SK-N-SH (cell line): ENCODE data around the gene SSRP1. TPM values are rescaled to one million over a fixed set of nuclear protein-coding genes. Genes with fewer than 3 reads are reported as not detected.

Experiments
- CTCF ChIA-PET: fragments of 300-600, 350-600 bp; formaldehyde crosslinking; extraction: SDS; loops from one replicate; lab custom pipeline; 2021; lab: Yijun Ruan, JAX
- POLR2A ChIA-PET: fragments of 350-600 bp; sonication (Branson Sonifier 250); formaldehyde crosslinking; extraction: SDS; loops from one replicate; lab custom pipeline; 2020; ENCODE audit warnings: antibody characterized with exemption, inconsistent platforms; lab: Yijun Ruan, JAX
- DNase-seq: peaks from one replicate; pipeline ENCODE4 v3.0.0; 2012
- H2AFZ ChIP-seq: fragments of 200-600 bp; sonication (generic); 2 replicates; pipeline ENCODE4 v1.8.1; 2016; ENCODE audit warnings: antibody characterized with exemption, mild to moderate bottlenecking, low read depth
- H3F3A ChIP-seq: fragments of 200-600 bp; sonication (generic); replicated peaks from 2 replicates; pipeline ENCODE3; 2016; ENCODE audit warnings: antibody characterized with exemption, mild to moderate bottlenecking; ENCODE audit not compliant: insufficient read depth
- H3K27ac ChIP-seq, 2 experiments: fragments of 200-500 bp in 1 of 2; fragments of 200-600 bp in 1 of 2; sonication (Bioruptor generic) in 1 of 2; sonication (generic), shearing (Covaris generic) in 1 of 2; 2 replicates each; pipeline versions ENCODE4 v1.5.1 to v1.6.1; 2014 to 2016; ENCODE audit warnings: low read depth in 2 of 2, inconsistent platforms in 1 of 2, low read length in 1 of 2, mild to moderate bottlenecking in 1 of 2, mixed read lengths in 1 of 2
- H3K27me3 ChIP-seq: fragments of 200-600 bp; sonication (generic), shearing (Covaris generic); 2 replicates; pipeline ENCODE4 v1.6.1; 2016; ENCODE audit warnings: mixed run types; ENCODE audit not compliant: insufficient read depth
- H3K36me3 ChIP-seq, 2 experiments: fragments of 200-500 bp in 1 of 2; fragments of 200-600 bp in 1 of 2; sonication (Bioruptor generic) in 1 of 2; sonication (generic) in 1 of 2; replicated peaks in 1 of 2; 2 replicates each; pipeline versions ENCODE3 to v1.5.1; 2014 to 2016; ENCODE audit warnings: low read length in 1 of 2, mild to moderate bottlenecking in 1 of 2; ENCODE audit not compliant: insufficient read depth in 2 of 2, control insufficient read depth in 1 of 2
- H3K4me1 ChIP-seq, 2 experiments: fragments of 200-500 bp in 1 of 2; fragments of 200-600 bp in 1 of 2; sonication (Bioruptor generic) in 1 of 2; sonication (generic), shearing (Covaris generic) in 1 of 2; 2 replicates each; pipeline versions ENCODE4 v1.5.1 to v1.6.1; 2014 to 2016; ENCODE audit warnings: low read depth in 1 of 2, low read length in 1 of 2, mixed run types in 1 of 2; ENCODE audit not compliant: insufficient read depth in 2 of 2, control insufficient read depth in 1 of 2
- H3K4me2 ChIP-seq: fragments of 200-600 bp; sonication (generic), shearing (Covaris generic); 2 replicates; pipeline ENCODE4 v1.6.1; 2017; ENCODE audit warnings: mixed run types
- H3K4me3 ChIP-seq, 2 experiments: fragments of 200-500 bp in 1 of 2; fragments of 200-600 bp in 1 of 2; sonication (Bioruptor generic) in 1 of 2; sonication (generic), shearing (Covaris generic) in 1 of 2; 2 replicates each; pipeline versions ENCODE4 v1.5.1 to v1.8.1; 2014 to 2016; ENCODE audit warnings: low read depth in 2 of 2, inconsistent platforms in 1 of 2, low read length in 1 of 2, mild to moderate bottlenecking in 1 of 2, mixed read lengths in 1 of 2, moderate library complexity in 1 of 2
- H3K79me2 ChIP-seq: fragments of 200-600 bp; sonication (generic); 2 replicates; pipeline ENCODE4 v1.8.1; 2017; ENCODE audit warnings: mild to moderate bottlenecking; ENCODE audit not compliant: insufficient read depth
- H3K9ac ChIP-seq: fragments of 200-600 bp; sonication (generic); 2 replicates; pipeline ENCODE4 v1.6.1; 2017; ENCODE audit warnings: mixed run types
- H3K9me2 ChIP-seq: fragments of 200-600 bp; sonication (generic); 2 replicates; pipeline ENCODE4 v1.6.1; 2017; ENCODE audit warnings: mixed run types
- H3K9me3 ChIP-seq: fragments of 200-600 bp; sonication (generic); 2 replicates; pipeline ENCODE4 v1.6.1; 2017; ENCODE audit warnings: mixed run types, mild to moderate bottlenecking, moderate library complexity
- H4K20me1 ChIP-seq: fragments of 200-600 bp; sonication (generic); 2 replicates; pipeline ENCODE4 v1.6.1; 2017; ENCODE audit warnings: mild to moderate bottlenecking, mixed run types; ENCODE audit not compliant: insufficient read depth
- GABPA ChIP-seq: IDR thresholded peaks from 2 replicates; pipeline ENCODE4 v1.4.0; 2012; ENCODE audit warnings: low read depth, mild to moderate bottlenecking
- JUND ChIP-seq: IDR thresholded peaks from 2 replicates; pipeline ENCODE4 v1.4.0; 2012
- MEF2A ChIP-seq: IDR thresholded peaks from 2 replicates; pipeline ENCODE4 v1.4.0; 2012; ENCODE audit warnings: low read depth, borderline replicate concordance
- MXI1 ChIP-seq: IDR thresholded peaks from 2 replicates; pipeline ENCODE4 v1.6.1; 2012; ENCODE audit warnings: mild to moderate bottlenecking, low read depth, low read length, improper control_type of control experiment
- PBX3 ChIP-seq: IDR thresholded peaks from 2 replicates; pipeline ENCODE4; 2012
- RAD21 ChIP-seq: IDR thresholded peaks from 2 replicates; pipeline ENCODE4 v1.6.1; 2012; ENCODE audit warnings: mild to moderate bottlenecking, low read length
- RCOR1 ChIP-seq: fragments of 150-350 bp; IDR thresholded peaks from 2 replicates; pipeline ENCODE4 v1.6.1; 2017; ENCODE audit warnings: antibody characterized with exemption, low read length
- SMC3 ChIP-seq: IDR thresholded peaks from 2 replicates; pipeline ENCODE4 v1.6.1; 2012; ENCODE audit warnings: low read depth, low read length, improper control_type of control experiment
- TAF1 ChIP-seq: IDR thresholded peaks from 2 replicates; pipeline ENCODE4 v1.6.1; 2012; ENCODE audit warnings: low read depth, mild to moderate bottlenecking, low read length, moderate library complexity, borderline replicate concordance
- WGBS: methylation state at CpG from one replicate; pipeline ENCODE4 v1.1.6; 2017; ENCODE audit warnings: low lambda C conversion rate; 5-methylcytosine and 5-hydroxymethylcytosine counted together
- polyA plus RNA-seq, 3 experiments: library from polyadenylated mRNA; depleted of rRNA; stranded (reverse); fragments of >200 nt; gene quantifications; 2 replicates each; pipeline ENCODE4 v1.2.3, GENCODE V29; 2012
- TF ChIP-seq, protein P1 (sequence below): fragments of 150-350 bp; IDR thresholded peaks from 2 replicates; pipeline ENCODE4 v1.6.1; 2017; ENCODE audit warnings: antibody characterized with exemption, low read length, low read depth, borderline replicate concordance
- TF ChIP-seq, protein P2 (sequence below): IDR thresholded peaks from 2 replicates; pipeline ENCODE4 v1.4.0; 2012; ENCODE audit warnings: low read depth
- TF ChIP-seq, protein P3 (sequence below): fragments of 200-600 bp; sonication (generic); IDR thresholded peaks from 2 replicates; pipeline ENCODE4 v1.6.1; 2017; ENCODE audit warnings: antibody characterized with exemption, mild to moderate bottlenecking, moderate library complexity
- TF ChIP-seq, protein P4 (sequence below): IDR thresholded peaks from 2 replicates; pipeline ENCODE4 v1.4.0; 2012; ENCODE audit warnings: low read depth, borderline replicate concordance
- TF ChIP-seq, protein P5 (sequence below): IDR thresholded peaks from 2 replicates; pipeline ENCODE4 v1.4.0; 2012; ENCODE audit warnings: low read depth, borderline replicate concordance

Gene SSRP1
- polyA plus RNA-seq, 1 of the 3 experiments (the other 2 are of a cell fraction): 137 TPM

DNA sequence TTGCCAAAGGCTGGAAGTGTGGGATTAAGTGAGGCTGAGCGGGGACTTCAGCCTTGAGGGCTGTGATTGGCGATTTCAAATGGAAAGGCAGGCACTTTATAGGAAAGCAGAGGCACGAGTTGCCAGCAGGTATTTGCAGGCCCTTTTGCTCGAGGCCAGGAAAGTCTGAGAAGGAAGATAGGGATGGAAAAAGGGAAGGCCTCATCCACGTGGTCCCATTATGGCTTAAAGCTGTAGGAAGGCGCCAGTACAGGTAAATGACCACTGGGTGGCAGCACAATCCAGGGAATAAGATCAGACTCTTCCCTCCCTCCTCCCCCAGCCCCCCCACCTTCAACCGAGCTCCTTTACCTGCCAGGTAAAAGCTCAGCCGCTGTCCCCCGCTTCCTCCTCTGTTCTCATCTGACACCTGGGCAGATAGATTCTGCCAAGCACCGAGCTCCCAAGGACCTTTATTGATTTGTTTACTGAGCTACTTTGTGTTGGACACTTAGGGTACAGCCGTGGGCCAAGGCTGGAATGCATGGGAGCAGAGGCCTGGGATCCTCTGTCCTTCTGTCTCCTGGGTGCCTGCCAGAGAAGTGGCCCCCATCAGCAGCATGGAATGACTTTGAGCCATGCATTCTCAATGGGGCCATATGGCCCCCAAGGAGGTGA is 10.0 kb upstream of the SSRP1 start:
- peak; percentile 86 for DNase-seq
- peak overlapping the region; percentile 33; the same call in 1 of the 2 replicates for H3K9ac ChIP-seq
- 28% methylated on average over 11 of the region's 11 CpGs for WGBS

More for the DNA sequence above, 10.0 kb upstream of the SSRP1 start:
- Histone ChIP-seq H3K27me3 (no peaks in the 10 kb centered on the region), H3K4me2 (no peak overlapping the region), H3K36me3 (no peaks in the 10 kb centered on the region), H3K9me2 (no peaks in the 10 kb centered on the region), H3K9me3 (no peaks in the 10 kb centered on the region)
- TF ChIP-seq, protein P1, sequence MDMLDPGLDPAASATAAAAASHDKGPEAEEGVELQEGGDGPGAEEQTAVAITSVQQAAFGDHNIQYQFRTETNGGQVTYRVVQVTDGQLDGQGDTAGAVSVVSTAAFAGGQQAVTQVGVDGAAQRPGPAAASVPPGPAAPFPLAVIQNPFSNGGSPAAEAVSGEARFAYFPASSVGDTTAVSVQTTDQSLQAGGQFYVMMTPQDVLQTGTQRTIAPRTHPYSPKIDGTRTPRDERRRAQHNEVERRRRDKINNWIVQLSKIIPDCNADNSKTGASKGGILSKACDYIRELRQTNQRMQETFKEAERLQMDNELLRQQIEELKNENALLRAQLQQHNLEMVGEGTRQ: no peak
- TF ChIP-seq RCOR1 (no peak), RAD21 (peak; percentile 75), SMC3 (peak; percentile 58), PBX3 (no peak), JUND (no peak), TAF1 (peak; percentile 21; the same call in 1 of the 2 replicates), MEF2A (no peak), MXI1 (peak; percentile 49; the same call in 1 of the 2 replicates), GABPA (no peak)
- TF ChIP-seq, protein P2, sequence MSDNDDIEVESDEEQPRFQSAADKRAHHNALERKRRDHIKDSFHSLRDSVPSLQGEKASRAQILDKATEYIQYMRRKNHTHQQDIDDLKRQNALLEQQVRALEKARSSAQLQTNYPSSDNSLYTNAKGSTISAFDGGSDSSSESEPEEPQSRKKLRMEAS: peak; percentile 91
- TF ChIP-seq, protein P3, sequence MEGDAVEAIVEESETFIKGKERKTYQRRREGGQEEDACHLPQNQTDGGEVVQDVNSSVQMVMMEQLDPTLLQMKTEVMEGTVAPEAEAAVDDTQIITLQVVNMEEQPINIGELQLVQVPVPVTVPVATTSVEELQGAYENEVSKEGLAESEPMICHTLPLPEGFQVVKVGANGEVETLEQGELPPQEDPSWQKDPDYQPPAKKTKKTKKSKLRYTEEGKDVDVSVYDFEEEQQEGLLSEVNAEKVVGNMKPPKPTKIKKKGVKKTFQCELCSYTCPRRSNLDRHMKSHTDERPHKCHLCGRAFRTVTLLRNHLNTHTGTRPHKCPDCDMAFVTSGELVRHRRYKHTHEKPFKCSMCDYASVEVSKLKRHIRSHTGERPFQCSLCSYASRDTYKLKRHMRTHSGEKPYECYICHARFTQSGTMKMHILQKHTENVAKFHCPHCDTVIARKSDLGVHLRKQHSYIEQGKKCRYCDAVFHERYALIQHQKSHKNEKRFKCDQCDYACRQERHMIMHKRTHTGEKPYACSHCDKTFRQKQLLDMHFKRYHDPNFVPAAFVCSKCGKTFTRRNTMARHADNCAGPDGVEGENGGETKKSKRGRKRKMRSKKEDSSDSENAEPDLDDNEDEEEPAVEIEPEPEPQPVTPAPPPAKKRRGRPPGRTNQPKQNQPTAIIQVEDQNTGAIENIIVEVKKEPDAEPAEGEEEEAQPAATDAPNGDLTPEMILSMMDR: peak; percentile 68
- TF ChIP-seq, protein P4, sequence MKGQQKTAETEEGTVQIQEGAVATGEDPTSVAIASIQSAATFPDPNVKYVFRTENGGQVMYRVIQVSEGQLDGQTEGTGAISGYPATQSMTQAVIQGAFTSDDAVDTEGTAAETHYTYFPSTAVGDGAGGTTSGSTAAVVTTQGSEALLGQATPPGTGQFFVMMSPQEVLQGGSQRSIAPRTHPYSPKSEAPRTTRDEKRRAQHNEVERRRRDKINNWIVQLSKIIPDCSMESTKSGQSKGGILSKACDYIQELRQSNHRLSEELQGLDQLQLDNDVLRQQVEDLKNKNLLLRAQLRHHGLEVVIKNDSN: peak; percentile 28; the same call in 1 of the 2 replicates
- TF ChIP-seq, protein P5, sequence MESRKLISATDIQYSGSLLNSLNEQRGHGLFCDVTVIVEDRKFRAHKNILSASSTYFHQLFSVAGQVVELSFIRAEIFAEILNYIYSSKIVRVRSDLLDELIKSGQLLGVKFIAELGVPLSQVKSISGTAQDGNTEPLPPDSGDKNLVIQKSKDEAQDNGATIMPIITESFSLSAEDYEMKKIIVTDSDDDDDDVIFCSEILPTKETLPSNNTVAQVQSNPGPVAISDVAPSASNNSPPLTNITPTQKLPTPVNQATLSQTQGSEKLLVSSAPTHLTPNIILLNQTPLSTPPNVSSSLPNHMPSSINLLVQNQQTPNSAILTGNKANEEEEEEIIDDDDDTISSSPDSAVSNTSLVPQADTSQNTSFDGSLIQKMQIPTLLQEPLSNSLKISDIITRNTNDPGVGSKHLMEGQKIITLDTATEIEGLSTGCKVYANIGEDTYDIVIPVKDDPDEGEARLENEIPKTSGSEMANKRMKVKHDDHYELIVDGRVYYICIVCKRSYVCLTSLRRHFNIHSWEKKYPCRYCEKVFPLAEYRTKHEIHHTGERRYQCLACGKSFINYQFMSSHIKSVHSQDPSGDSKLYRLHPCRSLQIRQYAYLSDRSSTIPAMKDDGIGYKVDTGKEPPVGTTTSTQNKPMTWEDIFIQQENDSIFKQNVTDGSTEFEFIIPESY: no peak
- TF ChIP-seq, all 33 proteins: peak for 7
- CTCF ChIA-PET: interaction anchor here (0.6 to 4.4 kb wide), 29 partner anchors 9 to 505 kb away, joined by 3 to 42 read pairs (median 5); partner anchors contain the start of genes RTN4RL2, SLC43A1 and UBE2L6
- no peak overlapping the region; a peak in 1 of 4 replicates for H3K4me3 ChIP-seq
- POLR2A ChIA-PET: interaction anchor here (0.9 to 1.2 kb wide), 2 partner anchors 20 to 22 kb away, joined by 3 read pairs; partner anchors contain the start of gene TNKS1BP1
- peaks cover 0 to 2% of the 10 kb centered on the region in 2 experiments; a peak in 1 of 4 replicates for H3K4me1 ChIP-seq
- H3K27ac ChIP-seq: no peak overlapping the region; a peak in 1 of 4 replicates
- H4K20me1 ChIP-seq: no peaks in the 10 kb centered on the region
- no peaks in the 10 kb centered on the region for H3F3A ChIP-seq
- H2AFZ ChIP-seq: peak overlapping the region; percentile 73; the same call in 1 of the 2 replicates
- H3K79me2 ChIP-seq: no peaks in the 10 kb centered on the region
